PC-9 (cell line): ENCODE data around the gene PRAC2. TPM values are rescaled to one million over a fixed set of nuclear protein-coding genes. Genes with fewer than 3 reads are reported as not detected.

Experiments
- BruUV-seq: library from RNA; stranded (reverse); fragments of 400-500 nt; replicated peaks from 2 replicates; lab custom pipeline; 2021; lab: Mats Ljungman, UMichigan
- CTCF ChIA-PET: fragments of 300-600 bp; sonication (Branson Sonifier 250); formaldehyde crosslinking; loops from one replicate; lab custom pipeline; 2022; ENCODE audit warnings: antibody characterized with exemption; lab: Charles Lee
- POLR2A ChIA-PET: fragments of 300-600 bp; sonication (Branson Sonifier 250); formaldehyde crosslinking; loops from one replicate; lab custom pipeline; 2022; ENCODE audit warnings: antibody characterized with exemption; ENCODE audit not compliant: unreplicated experiment; lab: Charles Lee
- DNase-seq, 2 experiments: peaks; one replicate each; pipeline versions ENCODE4 v3.0.0 to v3.0.0-alpha.2; 2015 to 2022; ENCODE audit warnings: mixed read lengths in 1 of 2
- H2AFZ ChIP-seq: fragments of 200-600 bp; sonication (generic); 2 replicates; pipeline ENCODE4 v1.8.1; 2017; ENCODE audit warnings: antibody characterized with exemption
- H3F3A ChIP-seq: fragments of 200-600 bp; sonication (generic); 2 replicates; pipeline ENCODE4 v1.8.1; 2017; ENCODE audit warnings: antibody characterized with exemption, mild to moderate bottlenecking, low read depth; ENCODE audit not compliant: insufficient read depth
- H3K27ac ChIP-seq: fragments of 200-600 bp; sonication (generic); 2 replicates; pipeline ENCODE4 v1.6.1; 2016; ENCODE audit warnings: mixed run types
- H3K27me3 ChIP-seq: fragments of 200-600 bp; sonication (generic); 2 replicates; pipeline ENCODE4 v1.6.1; 2016; ENCODE audit warnings: low read depth, mixed run types; ENCODE audit not compliant: insufficient read depth
- H3K36me3 ChIP-seq: fragments of 200-600 bp; sonication (generic); 2 replicates; pipeline ENCODE4 v1.6.1; 2016; ENCODE audit warnings: low read depth, mixed run types
- H3K4me1 ChIP-seq: fragments of 200-600 bp; sonication (generic); replicated peaks from 2 replicates; pipeline ENCODE4 v1.6.1; 2016; ENCODE audit warnings: mixed run types; ENCODE audit not compliant: insufficient read depth
- H3K4me2 ChIP-seq: fragments of 200-600 bp; sonication (generic); 2 replicates; pipeline ENCODE4 v1.6.1; 2017; ENCODE audit warnings: mixed run types
- H3K4me3 ChIP-seq: fragments of 200-600 bp; sonication (generic); 2 replicates; pipeline ENCODE4 v1.6.1; 2016; ENCODE audit warnings: mixed run types
- H3K79me2 ChIP-seq: fragments of 200-600 bp; sonication (generic); 2 replicates; pipeline ENCODE4 v1.6.1; 2017; ENCODE audit warnings: low read depth, mixed run types
- H3K9me2 ChIP-seq: fragments of 200-600 bp; sonication (generic); 2 replicates; pipeline ENCODE4 v1.8.1; 2017; ENCODE audit warnings: mild to moderate bottlenecking; ENCODE audit not compliant: insufficient read depth
- H3K9me3 ChIP-seq: fragments of 200-600 bp; sonication (generic); 2 replicates; pipeline ENCODE4 v1.8.1; 2016; ENCODE audit warnings: low read depth; ENCODE audit not compliant: insufficient read depth
- H4K20me1 ChIP-seq: fragments of 200-600 bp; sonication (generic); 2 replicates; pipeline ENCODE4 v1.8.1; 2017; ENCODE audit not compliant: insufficient read depth
- CTCF ChIP-seq: fragments of 200-600 bp; sonication (generic); conservative IDR thresholded peaks from 2 replicates; pipeline ENCODE4 v1.6.1; 2017; ENCODE audit warnings: mixed run types, antibody characterized with exemption, mild to moderate bottlenecking, moderate library complexity
- EZH2 ChIP-seq: fragments of 200-600 bp; sonication (generic); IDR thresholded peaks from 2 replicates; pipeline ENCODE4 v1.8.0; 2017; ENCODE audit warnings: antibody characterized with exemption, low read depth
- intact Hi-C: fragments of 100-400 bp; cut with micrococcal nuclease; formaldehyde crosslinking; loops from one replicate; pipeline ENCODE4 v1.10.0; 2022; ENCODE audit not compliant: unreplicated experiment
- total RNA-seq: library from RNA; stranded (reverse); gene quantifications from 2 replicates; pipeline ENCODE4 v1.2.3, GENCODE V29; 2021

PRAC2 gene
- total RNA-seq, 1 experiment from 2014 or later, result not detected

DNA sequence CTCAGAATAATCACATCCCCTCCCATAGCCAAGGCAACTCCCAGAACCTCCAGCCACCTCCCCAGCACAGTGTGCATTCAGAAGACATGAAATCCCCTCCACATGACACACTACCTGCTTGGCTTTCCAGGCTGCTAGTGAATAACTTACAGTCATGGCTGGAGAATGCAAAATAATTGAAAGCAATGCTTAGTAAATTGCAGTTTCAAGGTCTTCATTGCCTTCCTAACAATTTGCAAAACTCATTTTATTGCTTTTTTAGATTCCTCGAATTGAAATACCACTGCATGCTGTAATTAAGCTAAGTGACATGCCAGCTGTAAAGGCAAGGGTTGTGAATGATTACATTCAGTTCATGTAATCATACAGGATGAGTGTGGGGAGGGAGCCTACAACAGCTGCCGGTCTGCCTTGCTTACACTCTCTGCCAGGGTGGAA, 34.6 kb downstream of the PRAC2 start:
- Histone ChIP-seq H3K4me1 (no peaks in the 10 kb centered on the region), H3K9me3 (no peaks in the 10 kb centered on the region), H3K4me2 (no peak overlapping the region), H3K27me3 (peaks cover 96% of the 10 kb centered on the region), H3K36me3 (no peaks in the 10 kb centered on the region), H3K9me2 (no peaks in the 10 kb centered on the region), H3K79me2 (no peaks in the 10 kb centered on the region), H3F3A (no peaks in the 10 kb centered on the region), H3K4me3 (no peak overlapping the region), H3K27ac (no peak overlapping the region), H2AFZ (no peak overlapping the region), H4K20me1 (no peaks in the 10 kb centered on the region)
- TF ChIP-seq EZH2, result no peak
- TF ChIP-seq CTCF, result no peak
- ChIA-PET POLR2A (no interaction called here), CTCF (no interaction called here)
- no TSS peak for BruUV-seq
- no peak for DNase-seq
- intact Hi-C loops, result no loop called here

DNA sequence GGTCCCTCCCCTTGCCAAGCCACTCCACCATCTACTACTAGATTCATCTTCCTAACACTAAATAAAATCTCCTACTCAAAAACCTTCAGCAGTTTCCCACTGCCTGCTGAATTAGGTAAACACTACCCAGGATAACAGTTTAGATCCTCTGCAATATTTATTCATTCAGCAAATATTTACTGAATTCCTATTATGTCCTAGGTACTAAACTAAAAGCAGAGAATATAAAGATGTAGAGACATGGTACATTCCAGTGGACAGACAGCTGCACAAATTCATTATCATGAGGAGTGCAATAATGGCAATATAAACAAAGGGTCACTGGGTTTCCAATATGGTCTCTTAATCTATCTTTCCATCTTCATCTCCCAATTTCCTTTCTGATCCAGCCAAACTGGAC, 36.3 kb downstream of the PRAC2 start:
- CTCF ChIA-PET, result no interaction called here
- POLR2A ChIA-PET, result interaction anchor here (0.6 kb wide), 1 partner anchor 178 kb away, joined by 5 read pairs; no protein-coding TSS in a partner anchor
- intact Hi-C loops, result no loop called here
- TF ChIP-seq EZH2, result no peak
- TF ChIP-seq CTCF, result no peak
- Histone ChIP-seq H3K27ac (no peak overlapping the region), H3K4me3 (no peak overlapping the region), H3K4me1 (no peaks in the 10 kb centered on the region), H3K79me2 (no peaks in the 10 kb centered on the region), H3K9me2 (no peaks in the 10 kb centered on the region), H3F3A (no peaks in the 10 kb centered on the region), H3K27me3 (peaks cover 96% of the 10 kb centered on the region), H3K9me3 (no peaks in the 10 kb centered on the region), H3K4me2 (no peak overlapping the region), H3K36me3 (no peaks in the 10 kb centered on the region), H2AFZ (no peak overlapping the region), H4K20me1 (no peaks in the 10 kb centered on the region)
- DNase-seq, result no peak
- no TSS peak for BruUV-seq

DNA sequence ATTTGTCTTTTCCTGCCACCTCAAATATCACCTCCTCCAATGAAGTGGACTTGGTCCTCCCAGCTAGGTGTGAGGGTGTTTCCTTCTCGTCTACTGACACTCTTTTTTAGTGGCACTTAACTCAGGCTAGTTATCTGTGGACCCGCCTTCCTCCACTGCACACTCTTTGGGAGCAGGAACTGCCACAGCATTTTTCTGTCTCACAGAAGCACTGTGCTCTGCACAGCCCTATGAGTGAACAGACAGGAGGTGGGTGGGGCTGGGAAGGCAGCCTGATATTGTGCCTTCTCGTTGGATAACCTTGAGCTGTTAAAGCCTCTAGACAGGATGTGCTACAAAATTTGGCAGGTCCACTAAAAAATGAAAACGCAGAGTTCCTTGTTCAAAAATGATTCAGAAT, 37.4 kb downstream of the PRAC2 start:
- no peaks in the 10 kb centered on the region for H3K79me2 ChIP-seq
- BruUV-seq, result no TSS peak
- no peaks in the 10 kb centered on the region for H4K20me1 ChIP-seq
- no peak overlapping the region for H3K4me3 ChIP-seq
- CTCF ChIA-PET, result no interaction called here
- intact Hi-C loops, result no loop called here
- H3K36me3 ChIP-seq, result no peaks in the 10 kb centered on the region
- TF ChIP-seq EZH2 (no peak), CTCF (no peak)
- no peak overlapping the region for H3K4me2 ChIP-seq
- no peaks in the 10 kb centered on the region for H3K9me3 ChIP-seq
- no peaks in the 10 kb centered on the region for H3K9me2 ChIP-seq
- no peak overlapping the region for H2AFZ ChIP-seq
- no peaks in the 10 kb centered on the region for H3K4me1 ChIP-seq
- POLR2A ChIA-PET, result no interaction called here
- DNase-seq, result no peak
- no peaks in the 10 kb centered on the region for H3F3A ChIP-seq
- no peak overlapping the region for H3K27ac ChIP-seq
- peaks cover 89% of the 10 kb centered on the region for H3K27me3 ChIP-seq
